Osteocyte (in vitro differentiated cells): ENCODE results near the gene RAB9A. TPM values are rescaled to one million over a fixed set of nuclear protein-coding genes. Genes with fewer than 3 reads are reported as not detected.

Source experiments
- DNase-seq: peaks from one replicate; pipeline ENCODE4 v3.0.0; 2021; ENCODE audit warnings: mixed read lengths; ENCODE audit not compliant: unreplicated experiment; ENCODE audit errors: extremely low spot score
- H3K27ac Mint-ChIP-seq: one replicate; pipeline ENCODE4 v1.8.0; 2021; ENCODE audit warnings: mild to moderate bottlenecking, mixed read lengths; ENCODE audit not compliant: unreplicated experiment
- H3K27me3 Mint-ChIP-seq: one replicate; pipeline ENCODE4 v1.8.0; 2021; ENCODE audit warnings: mixed read lengths; ENCODE audit not compliant: unreplicated experiment
- H3K36me3 Mint-ChIP-seq: one replicate; pipeline ENCODE4 v1.8.0; 2021; ENCODE audit warnings: mixed read lengths; ENCODE audit not compliant: unreplicated experiment
- H3K4me1 Mint-ChIP-seq: one replicate; pipeline ENCODE4 v1.8.0; 2021; ENCODE audit warnings: mixed read lengths; ENCODE audit not compliant: unreplicated experiment
- H3K4me3 Mint-ChIP-seq: one replicate; pipeline ENCODE4 v1.8.0; 2021; ENCODE audit warnings: mild to moderate bottlenecking, moderate library complexity, mixed read lengths; ENCODE audit not compliant: unreplicated experiment
- H3K9me3 Mint-ChIP-seq: one replicate; pipeline ENCODE4 v1.8.0; 2021; ENCODE audit warnings: mixed read lengths; ENCODE audit not compliant: unreplicated experiment
- CTCF ChIP-seq: fragments of 200-600 bp; sonication (generic); IDR thresholded peaks from 2 replicates; pipeline ENCODE4 v1.5.0; 2021; ENCODE audit warnings: antibody characterized with exemption, mild to moderate bottlenecking, moderate library complexity
- total RNA-seq: library from RNA; stranded (reverse); gene quantifications from 2 replicates; pipeline ENCODE4 v1.2.1, GENCODE V29; 2021

RAB9A gene
- total RNA-seq, 1 donor from 2014 or later: 32.9 TPM

GRCh38 chrX:13681595-13681994, 7.3 kb upstream of the RAB9A start:
- Mint-ChIP-seq H3K4me1 (no peaks in the 10 kb centered on the region), H3K4me3 (no peak overlapping the region), H3K9me3 (peaks cover 5% of the 10 kb centered on the region), H3K36me3 (no peaks in the 10 kb centered on the region), H3K27me3 (no peaks in the 10 kb centered on the region), H3K27ac (no peak overlapping the region)
- no peak for TF ChIP-seq CTCF
- no peak for DNase-seq

- no peaks in the 10 kb centered on the region for H3K36me3 Mint-ChIP-seq
- no peak for TF ChIP-seq CTCF
- H3K27ac Mint-ChIP-seq: no peak overlapping the region
- H3K4me1 Mint-ChIP-seq: no peaks in the 10 kb centered on the region
- H3K27me3 Mint-ChIP-seq: no peaks in the 10 kb centered on the region
- H3K9me3 Mint-ChIP-seq: peaks cover 5% of the 10 kb centered on the region
- no peak for DNase-seq
- H3K4me3 Mint-ChIP-seq: no peak overlapping the region
Measured at GRCh38 chrX:13684361-13684760, 4.6 kb upstream of the RAB9A start.

- peaks cover under 1% of the 10 kb centered on the region for H3K4me1 Mint-ChIP-seq
- H3K27me3 Mint-ChIP-seq: no peaks in the 10 kb centered on the region
- H3K4me3 Mint-ChIP-seq: no peak overlapping the region
Measured at GRCh38 chrX:13685126-13685763, 3.7 kb upstream of the RAB9A start.

GRCh38 chrX:13687203-13687602, 1.7 kb upstream of the RAB9A start:
- peaks cover 13% of the 10 kb centered on the region for H3K4me1 Mint-ChIP-seq
- no peak overlapping the region for H3K4me3 Mint-ChIP-seq
- no peaks in the 10 kb centered on the region for H3K27me3 Mint-ChIP-seq
- no peaks in the 10 kb centered on the region for H3K36me3 Mint-ChIP-seq
- H3K27ac Mint-ChIP-seq: no peak overlapping the region
- no peak for TF ChIP-seq CTCF
- peaks cover 5% of the 10 kb centered on the region for H3K9me3 Mint-ChIP-seq
- no peak for DNase-seq

More at GRCh38 chrX:13685126-13685763, 3.7 kb upstream of the RAB9A start:
- no peak for TF ChIP-seq CTCF
- H3K27ac Mint-ChIP-seq: no peak overlapping the region
- H3K36me3 Mint-ChIP-seq: no peaks in the 10 kb centered on the region
- no peak for DNase-seq
- peaks cover 5% of the 10 kb centered on the region for H3K9me3 Mint-ChIP-seq

GRCh38 chrX:13688384-13688957, 457 bp upstream of the RAB9A start:
- no peak for DNase-seq
- TF ChIP-seq CTCF: no peak
- no peaks in the 10 kb centered on the region for H3K36me3 Mint-ChIP-seq
- H3K4me3 Mint-ChIP-seq: peak overlapping the region; percentile 74
- H3K27me3 Mint-ChIP-seq: no peaks in the 10 kb centered on the region
- peak overlapping the region; percentile 70 for H3K27ac Mint-ChIP-seq
- peaks cover 5% of the 10 kb centered on the region for H3K9me3 Mint-ChIP-seq
- H3K4me1 Mint-ChIP-seq: peaks cover 26% of the 10 kb centered on the region
